Adipose tissue (tissue), 3 donors: Measurements from ENCODE around the gene IFNGR1. TPM values are rescaled to one million over a fixed set of nuclear protein-coding genes. Genes with fewer than 3 reads are reported as not detected.

Experiments used
- polyA plus RNA-seq, 3 donors: library from polyadenylated mRNA; stranded (reverse); fragments of 200-250 nt; gene quantifications; one replicate each; pipeline ENCODE4 v1.2.3, GENCODE V29; 2013
- donor health status: healthy with polysubstance abuse.
- donor health status: Bipolar disorder and iron deficiency.
- donor health status: healthy.

The IFNGR1 gene
- polyA plus RNA-seq, 3 donors = 34.5 to 130 (median 76.4) TPM

Other genes starting within 250 kb of the IFNGR1 start
- 1 to 10 TPM; 1.0 to 3.3 (median 1.5) TPM for gene IL20RA, start 174.4 kb downstream of the IFNGR1 start, polyA plus RNA-seq
- gene IL22RA2, start 45.7 kb downstream of the IFNGR1 start, polyA plus RNA-seq = not detected